ENCODE data around the gene SLC9A9.

SLC9A9 gene

GRCh38 chr3:143596957-143597642 is 251.2 kb downstream of the SLC9A9 start:
- Histone ChIP-seq H4K20me1 (ENCODE audit: insufficient read depth, low read length) (no peaks in the 10 kb centered on the region), H3K36me3 (replicated peaks; ENCODE audit: low read depth, low read length) (no peaks in the 10 kb centered on the region), H3K27ac (ENCODE audit: low read length) (no peak overlapping the region), H3K27me3 (ENCODE audit: low read depth, low read length) (no peaks in the 10 kb centered on the region), H3K4me1 (ENCODE audit: low read length) (peaks cover 14% of the 10 kb centered on the region), H3K9ac (ENCODE audit: low read length) (no peak overlapping the region), H2AFZ (ENCODE audit: low read depth, low read length) (no peak overlapping the region), H3K4me2 (ENCODE audit: low read length) (no peak overlapping the region), H3K9me3 (ENCODE audit: insufficient read depth, low read length) (no peaks in the 10 kb centered on the region), H3K79me2 (ENCODE audit: low read length) (no peaks in the 10 kb centered on the region), H3K4me3 (ENCODE audit: low read length) (no peak overlapping the region)
- TF ChIP-seq EZH2phosphoT487 (IDR thresholded peaks at IDR 0.05; ENCODE audit: low read depth) (no peak), CTCF (IDR thresholded peaks at IDR 0.05; ENCODE audit: low read depth, low read length) (no peak)

- Histone ChIP-seq H2AFZ (ENCODE audit: low read depth, low read length) (no peak overlapping the region), H4K20me1 (ENCODE audit: insufficient read depth, low read length) (no peaks in the 10 kb centered on the region), H3K36me3 (replicated peaks; ENCODE audit: low read depth, low read length) (no peaks in the 10 kb centered on the region), H3K27me3 (ENCODE audit: low read depth, low read length) (no peaks in the 10 kb centered on the region), H3K4me2 (ENCODE audit: low read length) (peak overlapping the region; percentile 58), H3K4me3 (ENCODE audit: low read length) (no peak overlapping the region), H3K4me1 (ENCODE audit: low read length) (peaks cover 14% of the 10 kb centered on the region), H3K9me3 (ENCODE audit: insufficient read depth, low read length) (no peaks in the 10 kb centered on the region), H3K27ac (ENCODE audit: low read length) (no peak overlapping the region), H3K79me2 (ENCODE audit: low read length) (no peaks in the 10 kb centered on the region), H3K9ac (ENCODE audit: low read length) (no peak overlapping the region)
- TF ChIP-seq CTCF (IDR thresholded peaks at IDR 0.05; ENCODE audit: low read depth, low read length) (no peak), EZH2phosphoT487 (IDR thresholded peaks at IDR 0.05; ENCODE audit: low read depth) (no peak)
Measured at GRCh38 chr3:143595456-143596077, 252.7 kb downstream of the SLC9A9 start.

GRCh38 chr3:143594206-143594605 is 254.1 kb downstream of the SLC9A9 start:
- Histone ChIP-seq H3K4me1 (ENCODE audit: low read length) (peaks cover 14% of the 10 kb centered on the region), H3K27me3 (ENCODE audit: low read depth, low read length) (no peaks in the 10 kb centered on the region), H2AFZ (ENCODE audit: low read depth, low read length) (no peak overlapping the region), H3K9me3 (ENCODE audit: insufficient read depth, low read length) (no peaks in the 10 kb centered on the region), H4K20me1 (ENCODE audit: insufficient read depth, low read length) (no peaks in the 10 kb centered on the region), H3K4me3 (ENCODE audit: low read length) (no peak overlapping the region), H3K9ac (ENCODE audit: low read length) (no peak overlapping the region), H3K79me2 (ENCODE audit: low read length) (no peaks in the 10 kb centered on the region), H3K27ac (ENCODE audit: low read length) (no peak overlapping the region), H3K4me2 (ENCODE audit: low read length) (no peak overlapping the region), H3K36me3 (replicated peaks; ENCODE audit: low read depth, low read length) (no peaks in the 10 kb centered on the region)
- TF ChIP-seq CTCF (IDR thresholded peaks at IDR 0.05; ENCODE audit: low read depth, low read length) (no peak), EZH2phosphoT487 (IDR thresholded peaks at IDR 0.05; ENCODE audit: low read depth) (no peak)

- Histone ChIP-seq H3K4me3 (ENCODE audit: low read length) (no peak overlapping the region), H3K27me3 (ENCODE audit: low read depth, low read length) (no peaks in the 10 kb centered on the region), H2AFZ (ENCODE audit: low read depth, low read length) (no peak overlapping the region), H3K9me3 (ENCODE audit: insufficient read depth, low read length) (no peaks in the 10 kb centered on the region), H3K36me3 (replicated peaks; ENCODE audit: low read depth, low read length) (no peaks in the 10 kb centered on the region), H4K20me1 (ENCODE audit: insufficient read depth, low read length) (no peaks in the 10 kb centered on the region), H3K79me2 (ENCODE audit: low read length) (no peaks in the 10 kb centered on the region), H3K4me1 (ENCODE audit: low read length) (peaks cover 23% of the 10 kb centered on the region), H3K9ac (ENCODE audit: low read length) (no peak overlapping the region), H3K27ac (ENCODE audit: low read length) (no peak overlapping the region), H3K4me2 (ENCODE audit: low read length) (no peak overlapping the region)
- TF ChIP-seq CTCF (IDR thresholded peaks at IDR 0.05; ENCODE audit: low read depth, low read length) (no peak), EZH2phosphoT487 (IDR thresholded peaks at IDR 0.05; ENCODE audit: low read depth) (no peak)
Measured at GRCh38 chr3:143590660-143591059, 257.6 kb downstream of the SLC9A9 start.
